B cell (primary cell): ENCODE measurements around the gene CAMK2A. TPM values are rescaled to one million over a fixed set of nuclear protein-coding genes. Genes with fewer than 3 reads are reported as not detected.
"Not testable (repeated sequence)": the region's sequence is repeated elsewhere in the genome, so short reads cannot be mapped to it uniquely, and the experiment has no call there.

Source experiments
- ATAC-seq: fragments of 200-7000 bp; cut with Tn5 transposase; one replicate; pipeline ENCODE4 v1.10.0; 2021; ENCODE audit warnings: low read depth, mild to moderate bottlenecking, moderate number of reproducible peaks, moderate library complexity
- CTCF ChIA-PET: fragments of 350-600 bp; sonication (Branson Sonifier 250); formaldehyde crosslinking; loops from one replicate; lab custom pipeline; 2021; ENCODE audit warnings: antibody characterized with exemption, inconsistent platforms; lab: Charles Lee
- POLR2A ChIA-PET: fragments of 350-600 bp; sonication (Branson Sonifier 250); formaldehyde crosslinking; loops from one replicate; lab custom pipeline; 2021; ENCODE audit warnings: antibody characterized with exemption; lab: Charles Lee
- DNase-seq: peaks from one replicate; pipeline ENCODE4 v3.0.0; 2013
- H2AFZ ChIP-seq: 2 replicates; pipeline ENCODE4 v1.6.1; 2012; ENCODE audit warnings: mild to moderate bottlenecking, low read depth, low read length; ENCODE audit not compliant: insufficient read depth, poor library complexity, severe bottlenecking
- H3K27ac ChIP-seq, 2 donors: 1 replicate in 1 of 2; 2 replicates in 1 of 2; pipeline ENCODE4 v1.5.1; 2012 to 2013; ENCODE audit warnings: low read length in 2 of 2, mild to moderate bottlenecking in 2 of 2, moderate library complexity in 1 of 2
- H3K27me3 ChIP-seq, 4 experiments: fragments of 200-600 bp in 1 of 4; sonication (generic) in 1 of 4; replicated peaks in 1 of 4; 1 replicate in 2 of 4; 2 replicates in 2 of 4; pipeline versions ENCODE4 v1.6.1 to v1.7.0; 2013 to 2016; ENCODE audit warnings: low read length in 3 of 4, mild to moderate bottlenecking in 2 of 4, mixed read lengths in 1 of 4, moderate library complexity in 1 of 4; ENCODE audit not compliant: insufficient read depth in 4 of 4, control insufficient read depth in 3 of 4; ENCODE audit errors: control extremely low read depth in 1 of 4
- H3K36me3 ChIP-seq, 2 experiments: replicated peaks in 1 of 2; 1 replicate in 1 of 2; 2 replicates in 1 of 2; pipeline versions ENCODE4 v1.6.1 to v1.7.1; 2013; ENCODE audit warnings: low read length in 1 of 2; ENCODE audit not compliant: insufficient read depth in 2 of 2, control insufficient read depth in 1 of 2; ENCODE audit errors: control extremely low read depth in 1 of 2, extremely low read depth in 1 of 2
- H3K4me1 ChIP-seq, 2 donors: fragments of 200-600 bp in 1 of 2; sonication (generic) in 1 of 2; 1 replicate in 1 of 2; 2 replicates in 1 of 2; pipeline versions ENCODE4 v1.5.1 to v1.6.1; 2013 to 2017; ENCODE audit warnings: low read length in 2 of 2; ENCODE audit not compliant: control insufficient read depth in 2 of 2, insufficient read depth in 2 of 2
- H3K4me2 ChIP-seq: replicated peaks from 2 replicates; pipeline ENCODE3; 2012; ENCODE audit warnings: mild to moderate bottlenecking, low read depth, low read length; ENCODE audit not compliant: poor library complexity, severe bottlenecking
- H3K4me3 ChIP-seq, 5 experiments: fragments of 200-600 bp in 1 of 5; sonication (generic) in 1 of 5; 1 replicate in 3 of 5; 2 replicates in 2 of 5; pipeline versions ENCODE4 v1.5.1 to v1.7.0; 2011 to 2016; ENCODE audit warnings: low read length in 4 of 5, mild to moderate bottlenecking in 4 of 5, low read depth in 2 of 5, control low read depth in 1 of 5, moderate library complexity in 1 of 5; ENCODE audit not compliant: insufficient read depth in 1 of 5; ENCODE audit errors: control extremely low read depth in 1 of 5, extremely low read depth in 1 of 5
- H3K79me2 ChIP-seq: fragments of 200-600 bp; sonication (generic); one replicate; pipeline ENCODE4 v1.6.0; 2016; ENCODE audit warnings: low read length; ENCODE audit not compliant: control insufficient read depth, insufficient read depth
- H3K9ac ChIP-seq: fragments of 200-600 bp; sonication (generic); 2 replicates; pipeline ENCODE4 v1.6.1; 2017; ENCODE audit warnings: mild to moderate bottlenecking, low read length, moderate library complexity
- H3K9me3 ChIP-seq, 3 donors: one replicate each; pipeline versions ENCODE4 v1.6.1 to v1.7.1; 2013; ENCODE audit warnings: low read length in 2 of 3; ENCODE audit not compliant: control insufficient read depth in 2 of 3, insufficient read depth in 1 of 3; ENCODE audit errors: control extremely low read depth in 1 of 3
- H4K20me1 ChIP-seq: 2 replicates; pipeline ENCODE4 v1.6.0; 2012; ENCODE audit warnings: mild to moderate bottlenecking, low read length; ENCODE audit not compliant: insufficient read depth, control insufficient read depth, poor library complexity, severe bottlenecking
- H3K27ac Mint-ChIP-seq: one replicate; pipeline ENCODE4 v1.8.0; 2021; ENCODE audit warnings: mixed read lengths
- H3K27me3 Mint-ChIP-seq: one replicate; pipeline ENCODE4 v1.8.0; 2021; ENCODE audit warnings: mixed read lengths
- H3K4me1 Mint-ChIP-seq: one replicate; pipeline ENCODE4 v1.8.0; 2021; ENCODE audit warnings: mixed read lengths
- H3K4me3 Mint-ChIP-seq: one replicate; pipeline ENCODE4 v1.8.0; 2021; ENCODE audit warnings: mixed read lengths
- H3K9me3 Mint-ChIP-seq: one replicate; pipeline ENCODE4 v1.8.0; 2022; ENCODE audit warnings: mixed read lengths; ENCODE audit not compliant: insufficient read depth
- EZH2 ChIP-seq: IDR thresholded peaks from 2 replicates; pipeline ENCODE4 v1.6.1; 2012; ENCODE audit warnings: borderline replicate concordance, low read depth, mild to moderate bottlenecking, moderate library complexity, low read length; ENCODE audit not compliant: insufficient read depth, poor library complexity, severe bottlenecking
- WGBS: methylation state at CpG from one replicate; pipeline ENCODE4 v1.1.5; 2013; ENCODE audit warnings: missing lambda C conversion rate; ENCODE audit not compliant: insufficient coverage; 5-methylcytosine and 5-hydroxymethylcytosine counted together
- intact Hi-C: fragments of 100-400 bp; cut with micrococcal nuclease; formaldehyde crosslinking; loops from one replicate; pipeline ENCODE4 v1.10.0; 2022
- polyA plus RNA-seq: library from polyadenylated mRNA; depleted of rRNA; stranded (reverse); fragments of >200 nt; gene quantifications from 2 replicates; pipeline ENCODE4 v1.2.3, GENCODE V29; 2012
- total RNA-seq, 2 donors: library from RNA; stranded (reverse); fragments of 120-200 nt in 1 of 2; gene quantifications; 1 replicate in 1 of 2; 2 replicates in 1 of 2; pipeline versions ENCODE4 v1.2.3 to v1.2.4, GENCODE V29; 2013 to 2022
- TF ChIP-seq, protein P1 (sequence below): fragments of 200-600 bp; IDR thresholded peaks from one replicate; pipeline ENCODE4 v1.8.0; 2022; ENCODE audit warnings: antibody characterized with exemption, mild to moderate bottlenecking

The CAMK2A gene
- total and polyA plus RNA-seq, 2 donors (not counting 1 experiment from before 2014, with no cell fraction given), result not detected

DNA sequence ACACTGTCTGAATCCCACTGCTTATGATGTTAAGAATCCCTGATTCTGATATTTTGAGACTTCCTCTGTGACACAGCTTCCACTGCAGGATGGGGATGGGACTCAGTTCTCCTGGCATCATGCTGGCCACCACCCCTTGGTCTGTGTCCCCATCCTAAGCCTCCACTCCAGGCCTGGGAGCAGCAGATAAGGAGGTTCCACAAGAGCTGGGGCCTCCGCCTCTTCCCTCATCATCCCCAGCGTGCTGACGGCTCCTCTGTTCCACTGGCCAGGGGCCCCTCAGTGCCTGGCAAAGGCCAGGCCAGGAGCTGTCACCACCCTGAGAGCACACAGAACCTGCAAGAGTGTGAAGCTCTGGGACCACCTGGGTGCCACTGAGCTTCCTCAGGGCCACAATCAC is 40.6 kb downstream of the CAMK2A start:
- 92% methylated on average over 3 of the region's 3 CpGs for WGBS
- Histone ChIP-seq H2AFZ (no peak overlapping the region), H3K4me3 (no peak overlapping the region), H3K9me3 (peaks cover 0 to 5% (median 0%) of the 10 kb centered on the region in 3 donors), H3K4me1 (no peaks in the 10 kb centered on the region), H4K20me1 (no peaks in the 10 kb centered on the region), H3K79me2 (no peaks in the 10 kb centered on the region), H3K4me2 (no peak overlapping the region), H3K36me3 (no peaks in the 10 kb centered on the region), H3K27me3 (peaks cover 0 to 3% (median 0%) of the 10 kb centered on the region in 4 experiments), H3K27ac (no peak overlapping the region), H3K9ac (no peak overlapping the region)
- POLR2A ChIA-PET, result no interaction called here
- no peak for TF ChIP-seq EZH2
- TF ChIP-seq, protein P1, sequence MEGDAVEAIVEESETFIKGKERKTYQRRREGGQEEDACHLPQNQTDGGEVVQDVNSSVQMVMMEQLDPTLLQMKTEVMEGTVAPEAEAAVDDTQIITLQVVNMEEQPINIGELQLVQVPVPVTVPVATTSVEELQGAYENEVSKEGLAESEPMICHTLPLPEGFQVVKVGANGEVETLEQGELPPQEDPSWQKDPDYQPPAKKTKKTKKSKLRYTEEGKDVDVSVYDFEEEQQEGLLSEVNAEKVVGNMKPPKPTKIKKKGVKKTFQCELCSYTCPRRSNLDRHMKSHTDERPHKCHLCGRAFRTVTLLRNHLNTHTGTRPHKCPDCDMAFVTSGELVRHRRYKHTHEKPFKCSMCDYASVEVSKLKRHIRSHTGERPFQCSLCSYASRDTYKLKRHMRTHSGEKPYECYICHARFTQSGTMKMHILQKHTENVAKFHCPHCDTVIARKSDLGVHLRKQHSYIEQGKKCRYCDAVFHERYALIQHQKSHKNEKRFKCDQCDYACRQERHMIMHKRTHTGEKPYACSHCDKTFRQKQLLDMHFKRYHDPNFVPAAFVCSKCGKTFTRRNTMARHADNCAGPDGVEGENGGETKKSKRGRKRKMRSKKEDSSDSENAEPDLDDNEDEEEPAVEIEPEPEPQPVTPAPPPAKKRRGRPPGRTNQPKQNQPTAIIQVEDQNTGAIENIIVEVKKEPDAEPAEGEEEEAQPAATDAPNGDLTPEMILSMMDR, result no peak
- peaks cover 7% of the 10 kb centered on the region for H3K27me3 Mint-ChIP-seq
- ATAC-seq, result no peak
- CTCF ChIA-PET, result no interaction called here
- no peaks in the 10 kb centered on the region for H3K4me1 Mint-ChIP-seq
- intact Hi-C loops, result no loop called here
- no peak for DNase-seq
- no peaks in the 10 kb centered on the region for H3K9me3 Mint-ChIP-seq
- H3K4me3 Mint-ChIP-seq, result no peak overlapping the region
- H3K27ac Mint-ChIP-seq, result no peak overlapping the region

GRCh38 chr5:150248493-150248892 is 41.1 kb downstream of the CAMK2A start:
- H3K27me3 Mint-ChIP-seq, H3K27me3 ChIP-seq, H3K4me2 ChIP-seq, H3K9me3 ChIP-seq, H3K4me1 Mint-ChIP-seq, H3K4me3 Mint-ChIP-seq, H3K79me2 ChIP-seq, H3K4me3 ChIP-seq, H3K36me3 ChIP-seq, H3K9me3 Mint-ChIP-seq, H2AFZ ChIP-seq, ATAC-seq, H3K27ac Mint-ChIP-seq, POLR2A ChIA-PET, H3K4me1 ChIP-seq, H4K20me1 ChIP-seq, H3K9ac ChIP-seq, DNase-seq, CTCF ChIA-PET, H3K27ac ChIP-seq, intact Hi-C loops: not testable (repeated sequence)
- 100% methylated on average over 1 of the region's 6 CpGs for WGBS
